ES-I3 (cell line): ENCODE measurements around the gene CACNB3.

Source experiments
- H3K36me3 ChIP-seq: 2 replicates; pipeline ENCODE4 v1.6.1; 2013; ENCODE audit warnings: mild to moderate bottlenecking, low read length, control low read depth, moderate library complexity; ENCODE audit not compliant: insufficient read depth
- H3K4me1 ChIP-seq: 2 replicates; pipeline ENCODE4 v1.6.1; 2013; ENCODE audit warnings: mild to moderate bottlenecking, control low read depth, low read length; ENCODE audit not compliant: insufficient read depth
- H3K9ac ChIP-seq: 2 replicates; pipeline ENCODE4 v1.6.1; 2013; ENCODE audit warnings: low read depth, mild to moderate bottlenecking, low read length, moderate library complexity
- H3K9me3 ChIP-seq: 2 replicates; pipeline ENCODE4 v1.6.1; 2013; ENCODE audit warnings: mild to moderate bottlenecking, low read length, moderate library complexity; ENCODE audit not compliant: control insufficient read depth, insufficient read depth

Gene CACNB3

DNA sequence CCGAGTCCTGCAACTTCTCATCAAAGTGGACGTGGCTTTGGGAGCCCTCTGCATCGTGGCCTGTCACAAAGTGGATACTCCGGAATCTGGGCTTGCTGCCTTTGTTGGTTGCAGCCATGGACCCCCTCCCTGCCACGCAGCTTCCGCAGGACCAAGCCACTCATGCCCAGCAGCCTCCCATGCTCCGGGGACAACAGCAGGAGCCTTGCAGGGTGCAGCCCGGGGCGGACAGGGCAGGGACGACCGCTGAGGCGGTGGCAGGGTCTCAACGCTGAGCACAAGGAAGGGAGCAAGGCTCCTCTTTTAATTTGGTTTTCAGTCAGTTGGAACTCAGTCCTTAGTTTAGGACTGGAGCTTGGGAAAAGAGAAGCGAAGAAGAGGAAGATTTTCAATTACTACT, 17.3 kb upstream of the CACNB3 start:
- Histone ChIP-seq H3K9me3 (no peaks in the 10 kb centered on the region), H3K36me3 (no peaks in the 10 kb centered on the region), H3K4me1 (no peaks in the 10 kb centered on the region), H3K9ac (no peak overlapping the region)

DNA sequence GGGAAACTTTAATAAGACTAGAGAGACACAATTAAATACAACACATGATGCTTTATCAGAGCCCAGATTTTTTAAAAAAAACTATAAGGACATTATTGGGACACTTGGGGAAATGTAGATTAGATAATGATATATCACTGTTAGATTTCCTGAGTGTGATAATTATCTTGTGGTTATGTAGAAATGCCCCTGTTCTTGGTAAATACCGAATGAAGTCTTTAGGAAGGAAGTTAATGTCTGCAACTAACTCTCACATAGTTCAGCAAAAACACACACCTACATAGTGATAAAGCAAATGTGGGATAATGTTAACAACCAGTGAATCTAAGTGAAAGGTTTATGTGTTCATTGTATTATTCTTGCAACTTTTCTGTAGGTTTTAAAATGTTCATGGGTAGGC, 14.6 kb upstream of the CACNB3 start:
- Histone ChIP-seq H3K9me3 (no peaks in the 10 kb centered on the region), H3K36me3 (no peaks in the 10 kb centered on the region), H3K9ac (no peak overlapping the region), H3K4me1 (no peaks in the 10 kb centered on the region)

DNA sequence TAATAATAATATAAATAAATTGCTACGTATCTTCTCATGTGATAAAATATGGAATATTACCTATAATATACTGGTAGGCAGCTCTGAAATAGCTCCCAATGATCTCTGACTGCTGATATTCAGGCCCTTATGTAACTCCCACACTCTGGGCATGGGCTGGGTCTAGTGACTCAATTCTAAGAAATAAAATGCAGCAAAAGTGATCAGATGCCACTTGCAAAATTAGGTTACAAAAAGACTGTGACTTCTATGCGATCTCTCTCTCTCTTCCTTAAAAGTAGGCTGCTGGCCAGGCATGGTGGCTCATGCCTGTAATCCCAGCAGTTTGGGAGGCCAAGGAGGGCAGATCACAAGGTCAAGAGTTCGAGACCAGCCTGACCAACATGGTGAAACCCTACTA, 10.3 kb upstream of the CACNB3 start:
- Histone ChIP-seq H3K9me3 (no peaks in the 10 kb centered on the region), H3K36me3 (no peaks in the 10 kb centered on the region), H3K4me1 (peaks cover 18% of the 10 kb centered on the region), H3K9ac (no peak overlapping the region)

DNA sequence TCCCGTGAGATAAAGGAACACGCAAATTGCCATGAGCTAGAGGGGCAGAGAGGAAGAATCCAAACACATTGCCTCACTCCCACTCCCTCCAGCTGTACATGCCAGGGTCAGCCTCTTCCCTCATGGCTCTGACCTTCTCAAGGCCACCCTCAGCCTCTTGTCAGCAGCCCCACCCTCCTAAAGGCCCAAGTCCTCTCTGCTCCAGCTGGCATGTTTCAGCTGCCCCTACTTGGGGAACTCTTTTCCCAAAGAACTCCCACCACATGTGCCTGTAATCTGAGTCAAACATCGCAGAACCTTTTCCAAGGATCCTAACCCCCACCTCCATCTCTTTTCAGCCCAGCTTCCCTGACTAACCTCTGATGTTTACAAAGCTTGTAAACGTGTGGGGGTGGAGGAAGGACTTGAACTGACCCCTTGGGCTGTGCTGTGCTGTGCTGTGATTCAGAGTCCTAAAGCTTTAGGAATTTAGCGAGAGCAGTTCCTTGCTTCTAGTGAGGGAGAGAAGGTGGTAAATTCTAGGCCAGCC, 7.3 kb upstream of the CACNB3 start:
- Histone ChIP-seq H3K4me1 (peaks cover 20% of the 10 kb centered on the region), H3K9ac (no peak overlapping the region), H3K36me3 (no peaks in the 10 kb centered on the region), H3K9me3 (no peaks in the 10 kb centered on the region)

DNA sequence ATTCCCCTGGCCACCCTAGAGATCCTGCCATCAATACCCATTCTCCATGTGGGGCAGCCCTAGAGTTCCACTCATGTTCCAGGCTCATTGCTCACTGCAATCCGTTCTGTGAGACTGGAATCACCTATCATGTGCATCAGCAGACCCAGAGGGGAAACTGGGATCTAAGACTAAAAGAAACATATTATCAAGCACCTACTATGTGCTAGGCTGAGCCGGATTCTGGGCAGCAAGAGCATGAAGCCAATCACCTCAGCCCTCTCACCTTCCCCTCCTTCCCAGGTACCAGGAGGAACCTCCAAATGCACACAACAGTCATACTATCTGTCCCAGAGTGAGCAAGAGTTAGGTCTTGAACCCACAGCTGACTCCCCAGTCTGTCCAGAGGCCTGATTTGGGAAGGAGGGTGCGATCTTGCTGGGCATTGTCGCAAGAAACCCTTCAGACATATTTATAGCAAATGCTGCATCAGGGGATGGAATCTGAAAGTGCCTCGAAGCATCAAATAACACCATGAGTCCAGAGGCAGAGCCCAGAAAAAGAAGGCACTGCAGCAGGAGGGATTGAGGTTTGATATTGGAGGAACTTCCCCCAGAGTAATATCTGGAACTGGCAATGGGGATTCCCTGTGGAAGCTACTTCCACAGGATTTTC, 6.7 kb upstream of the CACNB3 start:
- no peak overlapping the region for H3K9ac ChIP-seq
- H3K9me3 ChIP-seq, result no peaks in the 10 kb centered on the region
- H3K4me1 ChIP-seq, result peaks cover 23% of the 10 kb centered on the region
- H3K36me3 ChIP-seq, result no peaks in the 10 kb centered on the region

DNA sequence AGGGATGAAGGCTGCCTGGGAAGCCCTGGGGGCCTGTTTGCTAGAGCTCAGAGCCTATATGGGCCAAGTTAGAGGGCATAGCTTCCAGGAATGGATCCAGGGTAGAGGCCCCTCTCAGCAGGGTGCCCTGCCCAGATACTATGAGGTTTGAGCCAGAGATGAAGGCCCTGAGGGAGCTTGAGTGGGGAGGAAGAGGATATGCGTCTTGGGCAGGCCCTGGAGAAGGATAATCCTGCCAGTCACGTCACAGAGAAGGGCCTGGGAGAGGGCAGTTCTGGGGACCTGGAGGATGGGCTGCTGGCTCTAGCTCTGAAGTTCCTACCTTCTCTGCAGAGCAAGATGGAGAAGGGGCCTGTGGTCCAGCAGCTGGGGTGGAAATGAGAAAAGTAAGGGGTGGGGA, 5.9 kb upstream of the CACNB3 start:
- Histone ChIP-seq H3K9ac (no peak overlapping the region), H3K9me3 (no peaks in the 10 kb centered on the region), H3K4me1 (peaks cover 27% of the 10 kb centered on the region), H3K36me3 (no peaks in the 10 kb centered on the region)

DNA sequence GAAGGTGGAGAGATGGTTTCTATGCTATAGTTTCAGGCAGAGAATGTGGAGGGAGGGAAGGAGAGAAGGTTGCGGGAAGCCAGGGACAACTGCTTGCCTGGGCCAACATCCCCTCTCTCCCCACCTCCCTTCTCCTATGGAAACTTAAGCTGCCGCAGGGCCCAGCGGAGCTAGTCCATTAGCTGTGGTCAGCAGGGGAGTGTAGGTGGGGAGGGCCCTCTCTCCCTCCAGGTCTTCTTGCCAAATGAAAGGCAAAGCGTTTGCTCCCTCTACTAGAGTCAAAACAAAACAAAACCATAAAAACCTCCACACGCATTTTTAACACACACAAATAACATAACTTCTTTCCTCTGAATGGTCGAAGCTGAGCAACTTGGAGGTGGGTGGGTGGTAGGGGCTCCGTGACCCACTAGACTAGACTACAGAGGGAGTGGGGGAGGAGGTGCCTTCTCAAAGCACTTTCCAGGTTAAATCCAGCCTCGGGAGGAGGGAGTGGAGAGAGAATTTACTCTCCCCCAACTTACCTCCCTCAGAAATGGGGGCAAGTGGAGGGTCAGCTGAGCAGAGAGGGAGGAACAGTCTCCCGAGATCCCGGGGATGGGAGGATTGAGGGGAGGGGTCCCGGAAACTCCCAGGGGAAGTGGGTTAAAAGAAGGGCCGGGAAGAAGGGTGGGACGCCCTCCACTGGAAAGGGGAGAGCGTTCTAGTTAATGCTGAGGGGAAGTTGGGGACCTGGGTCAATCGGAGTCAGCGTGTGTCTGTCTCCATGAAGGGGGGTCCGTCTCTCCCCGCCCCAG, 4.6 kb upstream of the CACNB3 start:
- peaks cover 28% of the 10 kb centered on the region for H3K4me1 ChIP-seq
- H3K9me3 ChIP-seq, result no peaks in the 10 kb centered on the region
- no peaks in the 10 kb centered on the region for H3K36me3 ChIP-seq
- peak overlapping the region; percentile 82 for H3K9ac ChIP-seq

DNA sequence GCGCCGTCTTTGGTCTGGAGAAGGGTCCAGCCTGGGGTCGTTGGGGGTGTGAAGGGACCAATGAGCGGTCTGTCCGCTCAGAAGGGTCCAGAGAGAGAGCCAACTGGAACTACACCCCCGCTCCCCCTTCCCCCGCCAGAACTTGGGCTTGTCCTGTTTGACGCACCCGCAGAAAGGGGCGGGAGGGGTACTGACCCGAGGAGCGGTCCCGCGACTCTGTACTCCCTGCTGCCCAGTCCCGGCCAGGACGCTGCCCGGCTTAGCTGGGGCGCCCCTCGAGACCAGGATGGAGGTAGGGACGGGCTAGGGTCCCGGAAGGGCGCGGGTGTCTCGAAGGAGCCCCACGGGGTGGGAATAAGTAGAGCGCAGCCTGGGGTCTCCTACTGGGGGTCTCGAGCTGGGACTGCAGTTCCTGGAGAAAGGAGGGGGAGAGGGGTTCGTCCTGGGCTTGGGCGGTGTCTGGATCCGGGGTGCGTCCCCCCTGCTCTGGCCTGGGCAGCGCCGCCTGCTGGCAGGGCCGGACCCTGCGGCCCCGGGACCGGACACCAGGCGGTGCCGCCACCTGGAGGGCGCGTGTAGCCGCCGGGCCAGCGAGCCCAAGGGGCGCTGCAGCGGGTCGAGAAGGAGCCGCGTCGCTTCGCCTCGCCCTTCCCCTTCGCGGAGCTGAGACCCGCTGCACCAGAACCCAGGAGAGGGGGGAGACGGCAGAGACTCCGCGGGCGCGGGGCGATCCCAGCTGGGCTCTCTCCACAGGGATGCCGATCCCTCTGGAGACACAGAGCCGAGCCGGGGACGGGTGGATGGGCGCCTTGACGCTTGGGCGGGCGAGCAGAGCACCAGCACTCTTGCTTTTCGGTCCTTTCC, 3.8 kb upstream of the CACNB3 start:
- peak overlapping the region; percentile 82 for H3K9ac ChIP-seq
- H3K4me1 ChIP-seq, result peaks cover 28% of the 10 kb centered on the region

DNA sequence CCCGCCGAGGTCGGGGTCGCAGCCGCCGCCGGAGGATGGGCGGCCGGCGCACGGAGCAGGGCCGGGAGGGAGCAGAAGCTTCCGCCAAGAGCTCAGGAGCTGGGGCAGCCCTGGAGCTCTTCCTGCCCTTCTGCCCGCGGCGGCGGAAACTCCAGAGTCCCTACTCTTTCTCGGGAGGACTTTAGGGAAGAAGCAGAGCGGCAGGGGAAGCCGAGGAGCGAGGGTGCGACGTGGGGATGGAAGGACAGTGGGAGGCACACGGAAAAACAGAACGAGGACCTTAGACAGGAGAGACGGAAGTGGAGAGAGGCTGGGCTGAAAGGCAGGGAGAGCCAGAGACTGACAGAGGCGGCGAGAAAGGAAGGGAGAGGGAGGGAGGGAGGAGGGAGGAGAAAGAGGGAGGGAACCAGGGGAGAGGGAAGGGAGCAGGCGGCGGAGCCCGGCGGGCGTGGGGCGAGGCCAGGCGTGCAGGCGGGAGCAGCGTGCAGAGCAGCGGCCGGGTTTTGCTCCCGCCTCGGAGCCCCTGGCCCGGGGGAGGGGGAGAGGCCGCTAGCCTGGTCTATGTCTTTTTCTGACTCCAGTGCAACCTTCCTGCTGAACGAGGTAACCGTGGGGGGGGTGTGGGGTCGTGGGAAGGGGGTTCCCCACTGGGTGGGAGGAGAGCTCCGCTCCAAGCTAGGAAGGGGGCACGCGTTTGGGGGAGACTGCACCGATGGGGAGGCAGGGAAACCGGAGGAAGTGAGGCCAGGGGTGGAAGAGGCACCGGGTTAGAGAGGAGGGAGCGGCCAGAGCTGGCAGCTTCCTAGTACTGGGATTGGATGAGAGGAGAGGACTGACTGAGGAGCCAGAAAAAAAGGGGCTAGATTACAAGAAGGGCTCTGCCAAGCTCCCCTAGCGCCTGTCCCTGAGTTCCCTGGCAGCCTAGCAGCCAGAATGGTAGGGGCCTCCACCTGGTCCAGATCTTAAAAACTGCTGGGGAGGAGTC, 2.9 kb upstream of the CACNB3 start:
- no peaks in the 10 kb centered on the region for H3K36me3 ChIP-seq
- H3K4me1 ChIP-seq, result peaks cover 35% of the 10 kb centered on the region
- H3K9ac ChIP-seq, result peak overlapping the region; percentile 82; the same call in 1 of the 2 replicates
- no peaks in the 10 kb centered on the region for H3K9me3 ChIP-seq

More for the DNA sequence above, 3.8 kb upstream of the CACNB3 start:
- H3K36me3 ChIP-seq, result no peaks in the 10 kb centered on the region
- no peaks in the 10 kb centered on the region for H3K9me3 ChIP-seq

DNA sequence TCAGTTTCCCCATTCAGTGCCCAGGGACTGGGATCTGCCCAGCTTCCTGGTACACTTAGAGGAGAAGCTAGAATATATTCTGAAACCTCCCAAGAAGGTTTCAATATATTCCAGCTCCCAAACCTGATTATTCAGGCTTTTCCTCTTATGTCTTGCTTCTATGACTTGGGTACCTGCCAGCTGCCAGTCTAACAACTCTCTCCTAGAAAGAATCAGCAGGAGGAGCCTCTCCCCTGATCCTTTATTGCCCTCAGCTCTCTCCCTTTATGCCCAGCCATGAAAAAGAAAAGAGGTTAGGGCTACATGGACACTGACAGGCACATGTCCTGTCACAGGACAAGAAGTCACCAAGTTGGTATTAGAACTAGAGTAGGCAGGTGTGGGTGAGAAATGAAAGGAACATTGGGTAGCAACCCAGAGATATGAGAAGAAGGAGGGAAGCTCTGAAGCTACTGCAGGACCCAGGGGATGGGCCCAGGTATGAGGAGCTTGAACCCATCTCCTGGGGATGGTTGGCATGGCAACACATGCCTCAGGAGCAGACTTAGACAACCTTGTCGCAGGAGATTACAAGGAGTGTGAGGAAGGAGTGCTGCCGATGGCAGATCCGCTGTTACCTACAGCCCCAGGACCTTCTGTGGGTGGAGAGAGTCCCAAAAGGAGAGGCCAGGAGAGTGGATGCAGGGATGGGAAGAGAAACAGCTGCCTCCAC, 2.0 kb upstream of the CACNB3 start:
- no peaks in the 10 kb centered on the region for H3K9me3 ChIP-seq
- H3K36me3 ChIP-seq, result no peaks in the 10 kb centered on the region
- H3K9ac ChIP-seq, result no peak overlapping the region
- peaks cover 27% of the 10 kb centered on the region for H3K4me1 ChIP-seq

DNA sequence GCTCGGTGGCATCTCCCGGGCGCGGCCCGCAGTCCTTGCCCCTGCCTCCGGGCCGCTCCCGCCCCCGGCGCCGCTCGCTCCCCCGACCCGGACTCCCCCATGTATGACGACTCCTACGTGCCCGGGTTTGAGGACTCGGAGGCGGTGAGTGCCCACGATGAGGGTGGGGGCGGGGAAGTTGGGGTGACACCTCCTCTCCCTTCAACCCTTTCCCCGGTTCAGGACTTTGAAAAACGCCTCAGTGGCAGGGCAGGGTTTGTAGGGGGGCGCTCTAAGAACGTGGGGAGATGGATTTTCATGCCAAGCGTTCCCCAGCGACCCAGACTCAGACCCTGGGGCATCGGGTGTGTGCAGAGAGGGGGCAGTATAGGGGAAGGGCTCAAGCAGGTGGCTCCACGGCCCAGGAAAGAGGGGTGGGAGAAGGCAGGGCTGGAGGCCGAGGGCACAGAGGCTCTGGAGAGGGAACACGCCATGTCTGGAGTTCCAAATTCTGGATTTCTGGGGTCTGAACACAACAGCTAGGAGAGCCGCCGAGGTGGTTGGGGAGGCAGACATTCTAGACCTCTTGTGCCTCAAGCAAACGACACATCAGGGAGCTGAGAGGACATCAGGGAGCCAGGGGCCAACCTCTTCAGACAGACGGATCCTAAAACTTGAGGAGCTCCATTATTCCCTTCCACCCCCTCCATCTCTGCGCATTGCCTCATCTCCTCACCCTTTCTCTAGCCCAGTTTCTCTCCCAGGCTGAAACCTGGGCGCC, 715 bp downstream of the CACNB3 start:
- Histone ChIP-seq H3K36me3 (no peaks in the 10 kb centered on the region), H3K9ac (peak overlapping the region; percentile 61), H3K9me3 (no peaks in the 10 kb centered on the region), H3K4me1 (peaks cover 18% of the 10 kb centered on the region; the same call in 1 of the 2 replicates)

DNA sequence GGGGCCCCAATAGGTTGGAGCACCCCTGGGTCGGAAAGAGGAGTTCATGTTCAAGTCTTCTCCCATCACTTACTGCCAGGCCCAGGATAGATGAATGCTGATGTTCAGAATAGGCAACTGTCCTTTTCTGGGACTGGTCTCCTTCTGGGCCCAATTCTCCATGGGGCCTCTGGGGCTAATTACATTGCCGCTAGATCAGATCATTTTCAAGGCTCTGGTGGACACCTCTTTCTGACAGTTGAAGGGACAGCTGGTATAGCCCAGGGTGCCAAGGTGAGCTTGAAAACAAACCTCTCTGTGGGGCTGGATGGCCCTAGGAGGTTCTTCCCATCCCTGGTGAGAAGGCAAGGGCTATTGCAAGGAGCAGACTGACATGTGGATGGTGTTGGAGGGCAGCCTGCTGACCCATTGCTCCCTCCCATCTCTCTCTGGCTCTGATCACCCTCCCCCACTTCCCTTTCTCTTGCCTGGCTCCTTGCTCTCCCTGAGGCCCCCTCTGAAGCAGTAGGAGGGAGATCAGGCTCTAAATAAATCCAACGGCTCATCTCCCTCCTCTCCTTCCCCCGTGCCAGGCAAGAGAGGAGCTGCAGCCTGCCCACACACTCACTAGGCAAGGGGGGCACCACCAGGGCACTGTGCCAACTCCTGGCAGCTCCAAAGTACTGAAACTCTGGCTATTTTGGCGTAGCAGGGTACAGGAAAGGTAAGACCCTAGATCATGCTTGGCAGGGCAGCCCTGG, 1.9 kb downstream of the CACNB3 start:
- Histone ChIP-seq H3K9me3 (no peaks in the 10 kb centered on the region), H3K9ac (no peak overlapping the region), H3K4me1 (peaks cover 18% of the 10 kb centered on the region; the same call in 1 of the 2 replicates), H3K36me3 (no peaks in the 10 kb centered on the region)
